GM12878 (cell line): ENCODE measurements around the gene ADGB.
"Not testable (repeated sequence)": the region's sequence is repeated elsewhere in the genome, so short reads cannot be mapped to it uniquely, and the experiment has no call there.

Source experiments
- CTCF ChIP-seq, 3 experiments: IDR thresholded peaks in 2 of 3; conservative IDR thresholded peaks in 1 of 3; 2 replicates each; pipeline ENCODE4 v1.5.1; 2011; ENCODE audit warnings: low read depth in 3 of 3, low read length in 3 of 3, mild to moderate bottlenecking in 3 of 3, control low read depth in 2 of 3, moderate library complexity in 2 of 3, inconsistent platforms in 1 of 3, mixed read lengths in 1 of 3; ENCODE audit not compliant: control insufficient read depth in 2 of 3, insufficient read depth in 1 of 3; ENCODE audit errors: extremely low read depth in 1 of 3
- SMC3 ChIP-seq: IDR thresholded peaks from 2 replicates; pipeline ENCODE4 v1.6.1; 2011; ENCODE audit warnings: low read length, improper control_type of control experiment, borderline replicate concordance

- TF ChIP-seq CTCF (IDR thresholded peaks at IDR 0.05 in 2 of 3, conservative IDR thresholded peaks at IDR 0.05 in 1 of 3; ENCODE audit: control insufficient read depth in 2 of 3, extremely low read depth in 1 of 3, insufficient read depth in 1 of 3, low read depth in 3 of 3, low read length in 3 of 3); SMC3: not testable (repeated sequence)
Observed at GRCh38 chr6:146809014-146809413, 210.2 kb downstream of the ADGB start.
